SK-N-SH treated with all-trans-retinoic acid at 6 μM for 48 hours (cell line): ENCODE measurements around the gene DPM2.

Source experiments
- ATAC-seq: fragments of 200-7000 bp; cut with Tn5 transposase; 3 replicates; pipeline ENCODE4 v1.9.1; 2020; ENCODE audit warnings: mild to moderate bottlenecking, moderate library complexity
- ARNTL ChIP-seq: fragments of 450-650 bp; formaldehyde crosslinking; IDR thresholded peaks from 2 replicates; pipeline ENCODE4 v1.5.0; 2020; ENCODE audit warnings: low read depth, mild to moderate bottlenecking, moderate library complexity, borderline replicate concordance
- BACH2 ChIP-seq: fragments of 250-450 bp; sonication (Bioruptor Pico); IDR thresholded peaks from 2 replicates; pipeline ENCODE4 v1.9.0; 2021; ENCODE audit warnings: mild to moderate bottlenecking, borderline replicate concordance
- ESRRG ChIP-seq: fragments of 250-450 bp; sonication (Bioruptor Pico); IDR thresholded peaks from 2 replicates; pipeline ENCODE4 v1.6.1; 2021; ENCODE audit warnings: mild to moderate bottlenecking
- ISL1 ChIP-seq: fragments of 250-450 bp; sonication (Bioruptor Pico); IDR thresholded peaks from 2 replicates; pipeline ENCODE4 v2.1.2; 2022; ENCODE audit warnings: mild to moderate bottlenecking, moderate library complexity
- PPARA ChIP-seq: fragments of 250-450 bp; sonication (Bioruptor Pico); IDR thresholded peaks from 2 replicates; pipeline ENCODE4 v1.5.0; 2020; ENCODE audit warnings: mild to moderate bottlenecking, borderline replicate concordance
- RARB ChIP-seq: fragments of 250-450 bp; sonication (Bioruptor Pico); IDR thresholded peaks from 2 replicates; pipeline ENCODE4 v1.8.0; 2021; ENCODE audit warnings: mild to moderate bottlenecking, moderate library complexity
- SNAI2 ChIP-seq: fragments of 250-450 bp; sonication (Bioruptor Pico); IDR thresholded peaks from 2 replicates; pipeline ENCODE4 v1.5.0; 2020; ENCODE audit warnings: mild to moderate bottlenecking, moderate library complexity
- TCF4 ChIP-seq: fragments of 250-450 bp; sonication (Bioruptor Pico); IDR thresholded peaks from 2 replicates; pipeline ENCODE4 v1.8.0; 2021; ENCODE audit warnings: mild to moderate bottlenecking, moderate library complexity, borderline replicate concordance
- ZC3H10 ChIP-seq: fragments of 250-450 bp; sonication (Bioruptor Pico); IDR thresholded peaks from 2 replicates; pipeline ENCODE4 v1.5.1; 2021; ENCODE audit warnings: mild to moderate bottlenecking, moderate library complexity
- ZFP3 ChIP-seq: fragments of 250-450 bp; sonication (Bioruptor Pico); IDR thresholded peaks from 2 replicates; pipeline ENCODE4 v1.5.0; 2020; ENCODE audit warnings: mild to moderate bottlenecking, moderate library complexity
- ZNF565 ChIP-seq: fragments of 450-650 bp; formaldehyde crosslinking; conservative IDR thresholded peaks from 2 replicates; pipeline ENCODE4 v1.5.0; 2020; ENCODE audit warnings: low read depth, mild to moderate bottlenecking, moderate library complexity
- ZNF70 ChIP-seq: fragments of 450-650 bp; formaldehyde crosslinking; IDR thresholded peaks from 2 replicates; pipeline ENCODE4 v1.5.0; 2020; ENCODE audit warnings: mild to moderate bottlenecking, moderate library complexity
- ZNF8 ChIP-seq: fragments of 450-650 bp; formaldehyde crosslinking; IDR thresholded peaks from 2 replicates; pipeline ENCODE4 v1.5.0; 2020; ENCODE audit warnings: mild to moderate bottlenecking, moderate library complexity
- TF ChIP-seq, protein P1 (sequence below): fragments of 250-450 bp; sonication (Bioruptor Pico); IDR thresholded peaks from 2 replicates; pipeline ENCODE4 v1.5.1; 2020; ENCODE audit warnings: low read depth, mild to moderate bottlenecking, moderate library complexity
- TF ChIP-seq, protein P2 (sequence below): fragments of 250-450 bp; sonication (Bioruptor Pico); IDR thresholded peaks from 2 replicates; pipeline ENCODE4 v1.8.0; 2021; ENCODE audit warnings: low read depth, mild to moderate bottlenecking, moderate library complexity, borderline replicate concordance
- TF ChIP-seq, protein P3 (sequence below): fragments of 250-450 bp; sonication (Bioruptor Pico); IDR thresholded peaks from 2 replicates; pipeline ENCODE4 v1.5.0; 2020; ENCODE audit warnings: mild to moderate bottlenecking, moderate library complexity
- TF ChIP-seq, protein P4 (sequence below): fragments of 250-450 bp; sonication (Bioruptor Pico); IDR thresholded peaks from 2 replicates; pipeline ENCODE4 v1.5.1; 2021; ENCODE audit warnings: mild to moderate bottlenecking, moderate library complexity
- TF ChIP-seq, protein P5 (sequence below): fragments of 250-450 bp; sonication (Bioruptor Pico); IDR thresholded peaks from 2 replicates; pipeline ENCODE4 v1.8.0; 2020; ENCODE audit warnings: mild to moderate bottlenecking, moderate library complexity, borderline replicate concordance

Gene DPM2

DNA sequence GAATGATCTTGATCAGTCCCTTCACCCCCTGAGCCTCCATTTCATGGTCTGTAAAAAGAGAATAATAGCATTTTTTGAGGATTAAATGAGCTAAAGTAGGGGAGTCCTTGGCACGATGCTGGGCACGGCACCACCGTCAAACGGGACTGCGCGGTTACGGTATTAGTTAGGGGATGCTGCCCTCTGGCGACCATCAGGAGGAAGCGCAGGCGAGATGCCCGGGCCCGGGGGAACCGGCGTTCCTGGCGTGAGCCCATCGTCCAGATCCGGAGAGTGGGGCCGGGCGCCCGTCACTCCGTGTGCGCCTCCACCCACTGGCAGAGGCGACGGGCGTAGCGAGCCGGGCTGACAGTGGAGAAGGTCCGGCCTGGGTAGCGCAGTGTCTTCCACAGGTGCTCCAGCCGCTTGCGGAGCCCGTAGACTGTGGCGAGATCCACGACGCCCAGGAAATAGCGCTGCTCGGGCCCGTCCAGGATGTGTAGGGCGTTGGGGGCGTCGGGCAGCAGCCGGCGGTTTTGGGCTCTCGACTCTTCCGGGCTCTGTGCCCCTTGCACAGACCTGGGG, 16.0 kb downstream of the DPM2 start:
- TF ChIP-seq ZNF565 (CRISPR knock-in tag): no peak
- TF ChIP-seq, protein P1, sequence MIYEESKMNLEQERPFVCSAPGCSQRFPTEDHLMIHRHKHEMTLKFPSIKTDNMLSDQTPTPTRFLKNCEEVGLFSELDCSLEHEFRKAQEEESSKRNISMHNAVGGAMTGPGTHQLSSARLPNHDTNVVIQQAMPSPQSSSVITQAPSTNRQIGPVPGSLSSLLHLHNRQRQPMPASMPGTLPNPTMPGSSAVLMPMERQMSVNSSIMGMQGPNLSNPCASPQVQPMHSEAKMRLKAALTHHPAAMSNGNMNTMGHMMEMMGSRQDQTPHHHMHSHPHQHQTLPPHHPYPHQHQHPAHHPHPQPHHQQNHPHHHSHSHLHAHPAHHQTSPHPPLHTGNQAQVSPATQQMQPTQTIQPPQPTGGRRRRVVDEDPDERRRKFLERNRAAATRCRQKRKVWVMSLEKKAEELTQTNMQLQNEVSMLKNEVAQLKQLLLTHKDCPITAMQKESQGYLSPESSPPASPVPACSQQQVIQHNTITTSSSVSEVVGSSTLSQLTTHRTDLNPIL: no peak
- TF ChIP-seq, protein P2, sequence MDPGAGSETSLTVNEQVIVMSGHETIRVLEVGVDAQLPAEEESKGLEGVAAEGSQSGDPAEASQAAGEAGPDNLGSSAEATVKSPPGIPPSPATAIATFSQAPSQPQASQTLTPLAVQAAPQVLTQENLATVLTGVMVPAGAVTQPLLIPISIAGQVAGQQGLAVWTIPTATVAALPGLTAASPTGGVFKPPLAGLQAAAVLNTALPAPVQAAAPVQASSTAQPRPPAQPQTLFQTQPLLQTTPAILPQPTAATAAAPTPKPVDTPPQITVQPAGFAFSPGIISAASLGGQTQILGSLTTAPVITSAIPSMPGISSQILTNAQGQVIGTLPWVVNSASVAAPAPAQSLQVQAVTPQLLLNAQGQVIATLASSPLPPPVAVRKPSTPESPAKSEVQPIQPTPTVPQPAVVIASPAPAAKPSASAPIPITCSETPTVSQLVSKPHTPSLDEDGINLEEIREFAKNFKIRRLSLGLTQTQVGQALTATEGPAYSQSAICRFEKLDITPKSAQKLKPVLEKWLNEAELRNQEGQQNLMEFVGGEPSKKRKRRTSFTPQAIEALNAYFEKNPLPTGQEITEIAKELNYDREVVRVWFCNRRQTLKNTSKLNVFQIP (CRISPR knock-in tag): no peak
- TF ChIP-seq, protein P3, sequence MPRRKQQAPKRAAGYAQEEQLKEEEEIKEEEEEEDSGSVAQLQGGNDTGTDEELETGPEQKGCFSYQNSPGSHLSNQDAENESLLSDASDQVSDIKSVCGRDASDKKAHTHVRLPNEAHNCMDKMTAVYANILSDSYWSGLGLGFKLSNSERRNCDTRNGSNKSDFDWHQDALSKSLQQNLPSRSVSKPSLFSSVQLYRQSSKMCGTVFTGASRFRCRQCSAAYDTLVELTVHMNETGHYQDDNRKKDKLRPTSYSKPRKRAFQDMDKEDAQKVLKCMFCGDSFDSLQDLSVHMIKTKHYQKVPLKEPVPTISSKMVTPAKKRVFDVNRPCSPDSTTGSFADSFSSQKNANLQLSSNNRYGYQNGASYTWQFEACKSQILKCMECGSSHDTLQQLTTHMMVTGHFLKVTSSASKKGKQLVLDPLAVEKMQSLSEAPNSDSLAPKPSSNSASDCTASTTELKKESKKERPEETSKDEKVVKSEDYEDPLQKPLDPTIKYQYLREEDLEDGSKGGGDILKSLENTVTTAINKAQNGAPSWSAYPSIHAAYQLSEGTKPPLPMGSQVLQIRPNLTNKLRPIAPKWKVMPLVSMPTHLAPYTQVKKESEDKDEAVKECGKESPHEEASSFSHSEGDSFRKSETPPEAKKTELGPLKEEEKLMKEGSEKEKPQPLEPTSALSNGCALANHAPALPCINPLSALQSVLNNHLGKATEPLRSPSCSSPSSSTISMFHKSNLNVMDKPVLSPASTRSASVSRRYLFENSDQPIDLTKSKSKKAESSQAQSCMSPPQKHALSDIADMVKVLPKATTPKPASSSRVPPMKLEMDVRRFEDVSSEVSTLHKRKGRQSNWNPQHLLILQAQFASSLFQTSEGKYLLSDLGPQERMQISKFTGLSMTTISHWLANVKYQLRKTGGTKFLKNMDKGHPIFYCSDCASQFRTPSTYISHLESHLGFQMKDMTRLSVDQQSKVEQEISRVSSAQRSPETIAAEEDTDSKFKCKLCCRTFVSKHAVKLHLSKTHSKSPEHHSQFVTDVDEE: 0 out of 2 replicates have a peak, but pooled peaks have one; percentile 23
- TF ChIP-seq BACH2 (CRISPR knock-in tag): no peak
- TF ChIP-seq, protein P4, sequence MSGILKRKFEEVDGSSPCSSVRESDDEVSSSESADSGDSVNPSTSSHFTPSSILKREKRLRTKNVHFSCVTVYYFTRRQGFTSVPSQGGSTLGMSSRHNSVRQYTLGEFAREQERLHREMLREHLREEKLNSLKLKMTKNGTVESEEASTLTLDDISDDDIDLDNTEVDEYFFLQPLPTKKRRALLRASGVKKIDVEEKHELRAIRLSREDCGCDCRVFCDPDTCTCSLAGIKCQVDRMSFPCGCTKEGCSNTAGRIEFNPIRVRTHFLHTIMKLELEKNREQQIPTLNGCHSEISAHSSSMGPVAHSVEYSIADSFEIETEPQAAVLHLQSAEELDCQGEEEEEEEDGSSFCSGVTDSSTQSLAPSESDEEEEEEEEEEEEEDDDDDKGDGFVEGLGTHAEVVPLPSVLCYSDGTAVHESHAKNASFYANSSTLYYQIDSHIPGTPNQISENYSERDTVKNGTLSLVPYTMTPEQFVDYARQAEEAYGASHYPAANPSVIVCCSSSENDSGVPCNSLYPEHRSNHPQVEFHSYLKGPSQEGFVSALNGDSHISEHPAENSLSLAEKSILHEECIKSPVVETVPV (CRISPR knock-in tag): no peak
- no peak for TF ChIP-seq ZFP3 (CRISPR knock-in tag)

DNA sequence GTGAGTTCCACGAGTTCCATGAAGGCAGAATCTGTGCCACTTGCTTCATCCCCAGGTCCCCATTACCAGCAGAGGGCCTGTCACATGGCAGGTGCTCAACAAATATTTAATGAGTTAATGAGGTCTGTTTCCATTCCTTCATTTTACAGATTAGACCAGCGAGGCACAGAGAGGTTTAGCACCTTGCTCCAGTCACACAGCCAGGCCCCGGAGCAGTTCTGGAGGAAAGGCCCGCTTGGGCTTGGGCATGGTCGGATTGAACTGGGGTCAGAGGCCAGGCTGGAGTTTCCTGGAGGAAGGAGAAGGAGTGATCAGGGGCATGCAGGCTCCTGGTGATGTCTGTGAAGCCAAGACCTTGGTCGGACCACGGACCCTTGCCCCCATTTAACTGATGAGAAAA, 16.9 kb downstream of the DPM2 start:
- no peak for ATAC-seq
- TF ChIP-seq ESRRG (no peak), PPARA (CRISPR knock-in tag) (no peak), SNAI2 (CRISPR knock-in tag) (no peak), ZNF8 (CRISPR knock-in tag) (no peak), ZNF70 (CRISPR knock-in tag) (no peak), ARNTL (CRISPR knock-in tag) (no peak), ISL1 (no peak), RARB (CRISPR knock-in tag) (no peak), ZC3H10 (no peak), TCF4 (CRISPR knock-in tag) (no peak)
- TF ChIP-seq, protein P5, sequence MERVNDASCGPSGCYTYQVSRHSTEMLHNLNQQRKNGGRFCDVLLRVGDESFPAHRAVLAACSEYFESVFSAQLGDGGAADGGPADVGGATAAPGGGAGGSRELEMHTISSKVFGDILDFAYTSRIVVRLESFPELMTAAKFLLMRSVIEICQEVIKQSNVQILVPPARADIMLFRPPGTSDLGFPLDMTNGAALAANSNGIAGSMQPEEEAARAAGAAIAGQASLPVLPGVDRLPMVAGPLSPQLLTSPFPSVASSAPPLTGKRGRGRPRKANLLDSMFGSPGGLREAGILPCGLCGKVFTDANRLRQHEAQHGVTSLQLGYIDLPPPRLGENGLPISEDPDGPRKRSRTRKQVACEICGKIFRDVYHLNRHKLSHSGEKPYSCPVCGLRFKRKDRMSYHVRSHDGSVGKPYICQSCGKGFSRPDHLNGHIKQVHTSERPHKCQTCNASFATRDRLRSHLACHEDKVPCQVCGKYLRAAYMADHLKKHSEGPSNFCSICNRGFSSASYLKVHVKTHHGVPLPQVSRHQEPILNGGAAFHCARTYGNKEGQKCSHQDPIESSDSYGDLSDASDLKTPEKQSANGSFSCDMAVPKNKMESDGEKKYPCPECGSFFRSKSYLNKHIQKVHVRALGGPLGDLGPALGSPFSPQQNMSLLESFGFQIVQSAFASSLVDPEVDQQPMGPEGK (CRISPR knock-in tag): no peak
- TF ChIP-seq, protein P2 (CRISPR knock-in tag): no peak
- TF ChIP-seq, protein P4 (CRISPR knock-in tag): no peak
- TF ChIP-seq, protein P3: no peak

More for the DNA sequence above, 16.0 kb downstream of the DPM2 start:
- peak; percentile 25 for ATAC-seq
